ENCODE measurements around the gene C18orf32.

C18orf32 gene

GRCh38 chr18:49491534-49491856, 4.5 kb upstream of the C18orf32 start:
- no peak for TF ChIP-seq CTCF (IDR thresholded peaks at IDR 0.05; ENCODE audit: insufficient read depth, low read depth, low read length, missing control alignments)
- no peak for DNase-seq (ENCODE audit: low read depth)
- peak overlapping the region; percentile 99 for H3K4me3 ChIP-seq (ENCODE audit: low read length)

GRCh38 chr18:49490246-49490762, 3.3 kb upstream of the C18orf32 start:
- DNase-seq (ENCODE audit: low read depth) = no peak
- no peak for TF ChIP-seq CTCF (IDR thresholded peaks at IDR 0.05; ENCODE audit: insufficient read depth, low read depth, low read length, missing control alignments)
- H3K4me3 ChIP-seq (ENCODE audit: low read length) = peak overlapping the region; percentile 99

- DNase-seq (ENCODE audit: low read depth) = no peak
- H3K4me3 ChIP-seq (ENCODE audit: low read length) = peak overlapping the region; percentile 61
- TF ChIP-seq CTCF (IDR thresholded peaks at IDR 0.05; ENCODE audit: insufficient read depth, low read depth, low read length, missing control alignments) = no peak
Measured at GRCh38 chr18:49487711-49488310, 777 bp upstream of the C18orf32 start.

- DNase-seq (ENCODE audit: low read depth) = no peak
- no peak for TF ChIP-seq CTCF (IDR thresholded peaks at IDR 0.05; ENCODE audit: insufficient read depth, low read depth, low read length, missing control alignments)
- peak overlapping the region; percentile 61 for H3K4me3 ChIP-seq (ENCODE audit: low read length)
Measured at GRCh38 chr18:49486606-49486952, 455 bp downstream of the C18orf32 start.

- H3K4me3 ChIP-seq (ENCODE audit: low read length) = peak overlapping the region; percentile 61
- TF ChIP-seq CTCF (IDR thresholded peaks at IDR 0.05; ENCODE audit: insufficient read depth, low read depth, low read length, missing control alignments) = no peak
Measured at GRCh38 chr18:49486134-49486533, 900 bp downstream of the C18orf32 start.

GRCh38 chr18:49483198-49483597, 3.8 kb downstream of the C18orf32 start:
- H3K4me3 ChIP-seq (ENCODE audit: low read length) = no peak overlapping the region
- TF ChIP-seq CTCF (IDR thresholded peaks at IDR 0.05; ENCODE audit: insufficient read depth, low read depth, low read length, missing control alignments) = no peak
- no peak for DNase-seq (ENCODE audit: low read depth)

More at GRCh38 chr18:49486134-49486533, 900 bp downstream of the C18orf32 start:
- DNase-seq (ENCODE audit: low read depth) = no peak

- H3K4me3 ChIP-seq (ENCODE audit: low read length) = no peak overlapping the region
- no peak for DNase-seq (ENCODE audit: low read depth)
- TF ChIP-seq CTCF (IDR thresholded peaks at IDR 0.05; ENCODE audit: insufficient read depth, low read depth, low read length, missing control alignments) = no peak
Measured at GRCh38 chr18:49481907-49482306, 5.1 kb downstream of the C18orf32 start.
